Liver (tissue), 9 donors: ENCODE measurements around the gene DAPP1. TPM values are rescaled to one million over a fixed set of nuclear protein-coding genes. Genes with fewer than 3 reads are reported as not detected.

ENCODE experiments used
- DNase-seq: peaks from one replicate; pipeline ENCODE4 v3.0.0-alpha.2; 2017; ENCODE audit warnings: low spot score
- H3K27ac ChIP-seq, 2 donors: one replicate each; pipeline ENCODE4 v1.7.0; 2013; ENCODE audit warnings: inconsistent platforms in 2 of 2, low read length in 2 of 2, control low read depth in 1 of 2, low read depth in 1 of 2, mild to moderate bottlenecking in 1 of 2
- H3K27me3 ChIP-seq, 4 donors: one replicate each; pipeline versions ENCODE4 v1.6.1 to v1.7.0; 2013; ENCODE audit warnings: low read length in 3 of 4, inconsistent platforms in 1 of 4, mild to moderate bottlenecking in 1 of 4, moderate library complexity in 1 of 4; ENCODE audit not compliant: control insufficient read depth in 4 of 4, insufficient read depth in 4 of 4
- H3K36me3 ChIP-seq, 4 donors: one replicate each; pipeline versions ENCODE4 v1.6.1 to v1.7.0; 2013; ENCODE audit warnings: low read length in 3 of 4, mild to moderate bottlenecking in 3 of 4, low read depth in 1 of 4, moderate library complexity in 1 of 4; ENCODE audit not compliant: control insufficient read depth in 4 of 4, insufficient read depth in 3 of 4
- H3K4me1 ChIP-seq, 4 donors: one replicate each; pipeline versions ENCODE4 v1.6.1 to v1.7.0; 2013; ENCODE audit warnings: low read length in 3 of 4, mild to moderate bottlenecking in 3 of 4, moderate library complexity in 1 of 4; ENCODE audit not compliant: control insufficient read depth in 4 of 4, insufficient read depth in 4 of 4
- H3K4me3 ChIP-seq, 3 donors: one replicate each; pipeline versions ENCODE4 v1.6.1 to v1.7.0; 2013; ENCODE audit warnings: low read length in 3 of 3, control low read depth in 1 of 3, low read depth in 1 of 3, mild to moderate bottlenecking in 1 of 3
- H3K9ac ChIP-seq, 2 donors: one replicate each; pipeline ENCODE4 v1.7.0; 2013; ENCODE audit warnings: low read length in 2 of 2, mild to moderate bottlenecking in 2 of 2, moderate library complexity in 2 of 2, control low read depth in 1 of 2, low read depth in 1 of 2
- H3K9me3 ChIP-seq, 4 donors: one replicate each; pipeline versions ENCODE4 v1.6.1 to v1.7.0; 2013; ENCODE audit warnings: low read length in 3 of 4; ENCODE audit not compliant: control insufficient read depth in 4 of 4
- ATF3 ChIP-seq: IDR thresholded peaks from 2 replicates; pipeline ENCODE4 v1.6.1; 2016; ENCODE audit warnings: antibody characterized with exemption
- CTCF ChIP-seq: fragments of 150-350 bp; IDR thresholded peaks from 2 replicates; pipeline ENCODE4 v1.5.1; 2017; ENCODE audit warnings: improper control_type of control experiment, low read depth, low read length; ENCODE audit not compliant: missing input control
- EGR1 ChIP-seq, 2 donors: IDR thresholded peaks; 2 replicates each; pipeline ENCODE4 v1.6.1; 2016 to 2018; ENCODE audit warnings: antibody characterized with exemption in 2 of 2, low read depth in 2 of 2
- FOXA1 ChIP-seq: IDR thresholded peaks from 2 replicates; pipeline ENCODE4 v1.6.1; 2016; ENCODE audit warnings: antibody characterized with exemption
- FOXA2 ChIP-seq: IDR thresholded peaks from 2 replicates; pipeline ENCODE4 v1.6.1; 2016; ENCODE audit warnings: antibody characterized with exemption
- GABPA ChIP-seq, 2 donors: IDR thresholded peaks in 1 of 2; conservative IDR thresholded peaks in 1 of 2; 2 replicates each; pipeline ENCODE4 v1.6.1; 2016; ENCODE audit warnings: antibody characterized with exemption in 2 of 2, mild to moderate bottlenecking in 1 of 2, moderate library complexity in 1 of 2
- HNF4A ChIP-seq, 2 donors: conservative IDR thresholded peaks; 2 replicates each; pipeline ENCODE4 v1.6.1; 2016; ENCODE audit warnings: antibody characterized with exemption in 2 of 2, mild to moderate bottlenecking in 2 of 2
- HNF4G ChIP-seq: IDR thresholded peaks from 2 replicates; pipeline ENCODE4 v1.6.1; 2016; ENCODE audit warnings: antibody characterized with exemption
- JUND ChIP-seq, 2 donors: IDR thresholded peaks; 2 replicates each; pipeline ENCODE4 v1.6.1; 2016; ENCODE audit warnings: antibody characterized with exemption in 2 of 2
- MAX ChIP-seq: IDR thresholded peaks from 2 replicates; pipeline ENCODE4 v1.6.1; 2016; ENCODE audit warnings: antibody characterized with exemption
- NR2F2 ChIP-seq: IDR thresholded peaks from 2 replicates; pipeline ENCODE4 v1.6.1; 2016; ENCODE audit warnings: antibody characterized with exemption
- RAD21 ChIP-seq, 2 donors: IDR thresholded peaks; 2 replicates each; pipeline ENCODE4 v1.6.1; 2016; ENCODE audit warnings: antibody characterized with exemption in 2 of 2, mild to moderate bottlenecking in 2 of 2
- REST ChIP-seq: IDR thresholded peaks from 2 replicates; pipeline ENCODE4 v1.6.1; 2016; ENCODE audit warnings: antibody characterized with exemption, mild to moderate bottlenecking
- RXRA ChIP-seq, 2 donors: IDR thresholded peaks; 2 replicates each; pipeline ENCODE4 v1.6.1; 2017 to 2018; ENCODE audit warnings: antibody characterized with exemption in 2 of 2, mild to moderate bottlenecking in 1 of 2
- SP1 ChIP-seq: IDR thresholded peaks from 2 replicates; pipeline ENCODE4 v1.6.1; 2018; ENCODE audit warnings: antibody characterized with exemption, mild to moderate bottlenecking
- TAF1 ChIP-seq: conservative IDR thresholded peaks from 2 replicates; pipeline ENCODE4 v1.6.1; 2016; ENCODE audit warnings: antibody characterized with exemption, mild to moderate bottlenecking
- YY1 ChIP-seq: IDR thresholded peaks from 2 replicates; pipeline ENCODE4 v1.6.1; 2016; ENCODE audit warnings: antibody characterized with exemption, mild to moderate bottlenecking
- ZBTB33 ChIP-seq: IDR thresholded peaks from 2 replicates; pipeline ENCODE4 v1.6.1; 2016; ENCODE audit warnings: antibody characterized with exemption
- WGBS: extraction: QIAGEN DNeasy Blood & Tissue Kit; methylation state at CpG from one replicate; pipeline ENCODE4 v1.1.7; 2013; 5-methylcytosine and 5-hydroxymethylcytosine counted together
- polyA plus RNA-seq, 2 donors: library from polyadenylated mRNA; stranded (reverse) in 1 of 2; unstranded in 1 of 2; fragments of 200-250 nt in 1 of 2; fragments of >200 nt in 1 of 2; fragmentation: Nextera tagmentation in 1 of 2; extraction: Ambion mirVana in 1 of 2; gene quantifications; one replicate each; pipeline versions ENCODE4 v1.2.1 to v1.2.3, GENCODE V29; 2013 to 2015
- total RNA-seq, 2 donors: library from RNA; depleted of rRNA; stranded (reverse); fragments of >200 nt; gene quantifications; one replicate each; pipeline ENCODE4 v1.2.3, GENCODE V29; 2014
- donor health status: healthy.
- donor health status: healthy.
- donor health status: healthy.
- donor health status: healthy.
- donor health status: healthy.

The DAPP1 gene
- total and polyA plus RNA-seq, 4 donors, result 0.53 to 4.8 (median 0.91) TPM

GRCh38 chr4:99800332-99801004, 16.2 kb upstream of the DAPP1 start:
- TF ChIP-seq GABPA (IDR thresholded peaks at IDR 0.05 in 1 of 2, conservative IDR thresholded peaks at IDR 0.05 in 1 of 2) (no peak), YY1 (no peak), EGR1 (IDR thresholded peaks at IDR 0.05; ENCODE audit: low read depth in 2 of 2) (no peak), CTCF (no peak), FOXA2 (no peak), HNF4G (no peak), HNF4A (conservative IDR thresholded peaks at IDR 0.05) (no peak), FOXA1 (no peak), NR2F2 (no peak), JUND (IDR thresholded peaks at IDR 0.05) (no peak), RXRA (IDR thresholded peaks at IDR 0.05) (no peak), REST (no peak), ZBTB33 (no peak), SP1 (no peak), RAD21 (IDR thresholded peaks at IDR 0.05) (no peak), MAX (no peak), TAF1 (no peak), ATF3 (no peak)
- no peak overlapping the region for H3K4me3 ChIP-seq
- H3K4me1 ChIP-seq, result no peaks in the 10 kb centered on the region
- H3K36me3 ChIP-seq, result no peaks in the 10 kb centered on the region
- no peak overlapping the region for H3K27ac ChIP-seq
- H3K9me3 ChIP-seq, result no peaks in the 10 kb centered on the region
- H3K9ac ChIP-seq, result no peak overlapping the region
- DNase-seq, result no peak
- H3K27me3 ChIP-seq, result no peaks in the 10 kb centered on the region
- WGBS, result 95% methylated on average over 1 of the region's 1 CpG
